Fibroblast of skin of left quadriceps (primary cell): ENCODE data around the gene LSP1.

Experiments
- DNase-seq, 2 experiments: peaks; one replicate each; pipeline ENCODE4 v3.0.0-alpha.2; 2013; ENCODE audit warnings: low read depth in 2 of 2

Gene LSP1

GRCh38 chr11:1847006-1847735, 5.7 kb upstream of the LSP1 start:
- DNase-seq = no peak

DNA sequence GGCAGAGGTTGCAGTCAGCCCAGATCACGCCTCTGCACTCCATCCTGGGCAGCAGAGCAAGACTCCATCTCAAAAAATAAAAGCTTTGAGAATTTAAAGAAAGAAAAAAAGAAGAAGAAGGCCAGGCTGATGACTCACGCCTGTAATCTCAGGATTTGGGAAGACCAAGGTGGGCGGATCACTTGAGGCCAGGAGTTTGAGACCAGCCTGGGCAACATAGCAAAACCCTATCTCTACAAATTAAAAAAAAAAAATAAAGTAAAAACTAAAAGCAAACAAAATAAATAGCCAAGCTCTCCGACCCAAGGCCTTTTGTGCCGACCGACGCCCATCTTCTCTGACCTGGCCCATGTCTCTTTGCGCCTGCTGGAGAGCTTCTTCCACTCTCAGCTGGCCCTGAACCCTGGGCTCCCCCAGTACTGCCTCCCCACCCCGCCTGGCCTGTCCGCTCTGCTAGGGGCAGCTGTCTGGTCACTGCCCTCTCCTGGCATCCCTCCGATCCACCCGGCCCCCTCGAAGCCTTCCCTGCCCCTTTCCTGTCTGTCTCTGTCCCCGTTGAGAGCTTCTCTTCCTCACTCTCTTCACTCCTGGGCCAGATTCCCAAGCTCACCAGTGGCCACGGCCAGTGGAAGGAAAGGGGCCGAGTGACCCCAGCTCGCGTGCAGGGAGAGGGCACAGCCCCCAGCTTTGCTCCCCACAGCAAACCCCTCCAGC, 4.8 kb upstream of the LSP1 start:
- no peak for DNase-seq

DNA sequence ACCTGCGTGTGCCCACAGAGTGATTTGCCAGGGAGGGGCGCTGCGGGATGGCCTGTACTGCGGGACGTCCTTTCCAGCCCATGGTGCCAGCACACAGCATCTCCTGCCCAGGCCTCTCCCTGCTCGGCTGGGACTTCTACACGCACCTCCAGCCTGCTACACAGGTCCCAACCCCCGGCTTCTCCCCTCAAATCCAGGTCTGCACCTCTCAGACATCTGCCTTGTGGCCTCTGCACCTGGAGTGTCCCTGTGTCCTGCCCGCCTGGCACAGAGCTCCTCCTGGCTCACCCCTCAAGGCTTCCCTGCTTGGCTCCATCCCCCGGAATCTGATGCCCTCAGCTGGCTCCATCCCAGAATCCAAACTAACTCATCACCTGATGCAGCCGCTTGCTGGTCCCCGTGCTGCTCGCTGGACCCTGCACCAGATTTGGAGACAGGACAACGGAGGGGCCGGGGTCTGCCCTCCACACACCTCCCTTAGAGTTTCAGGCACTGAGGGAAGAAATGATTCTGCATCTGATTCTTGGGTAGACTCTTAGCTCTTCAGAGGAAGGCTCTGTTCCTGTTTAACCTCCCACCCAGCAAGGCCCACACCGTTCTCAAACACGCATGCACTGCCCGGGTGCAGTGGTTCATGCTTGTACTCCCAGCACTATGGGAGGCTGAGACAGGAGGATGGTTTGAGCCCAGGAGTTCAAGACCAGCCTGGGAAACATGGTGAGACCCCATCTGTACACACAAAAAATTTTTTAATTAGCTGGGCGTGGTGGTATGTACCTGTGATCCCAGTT, 4.0 kb upstream of the LSP1 start:
- no peak for DNase-seq

DNA sequence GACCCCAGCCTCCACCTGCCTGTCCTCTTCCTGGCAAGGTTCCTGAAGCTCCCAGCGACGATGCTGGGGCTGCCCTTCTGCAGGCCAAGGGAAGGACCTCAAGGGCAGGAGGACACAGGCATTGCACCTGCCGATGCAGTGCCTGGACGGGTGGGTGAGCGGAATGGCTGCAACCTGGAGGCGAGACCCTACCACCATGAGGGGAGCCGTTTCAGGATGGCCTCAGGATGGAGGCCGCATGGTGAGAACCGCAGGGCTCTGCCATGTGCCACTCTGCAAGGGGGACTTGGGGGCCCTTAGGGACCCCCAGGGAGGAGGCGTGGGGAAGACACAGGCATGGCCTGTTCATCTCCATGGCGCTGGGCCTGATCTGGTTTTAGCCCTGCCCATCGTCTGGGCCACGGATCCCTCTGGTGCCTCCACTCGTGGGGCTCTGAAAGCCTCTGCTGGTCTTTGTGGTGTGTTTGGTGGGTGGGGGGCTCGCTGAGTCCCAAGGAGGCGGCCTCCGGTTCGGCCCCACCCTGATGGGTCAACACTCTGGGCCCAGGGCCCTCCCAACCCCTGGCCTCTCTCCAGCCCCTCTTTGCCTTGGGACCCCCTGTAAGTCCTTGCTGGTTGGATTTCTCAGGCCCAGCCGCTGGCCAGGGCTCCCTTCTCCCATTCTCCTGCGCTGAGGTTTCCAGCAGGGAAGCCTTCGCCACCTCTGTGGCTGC, 1.3 kb upstream of the LSP1 start:
- no peak for DNase-seq

DNA sequence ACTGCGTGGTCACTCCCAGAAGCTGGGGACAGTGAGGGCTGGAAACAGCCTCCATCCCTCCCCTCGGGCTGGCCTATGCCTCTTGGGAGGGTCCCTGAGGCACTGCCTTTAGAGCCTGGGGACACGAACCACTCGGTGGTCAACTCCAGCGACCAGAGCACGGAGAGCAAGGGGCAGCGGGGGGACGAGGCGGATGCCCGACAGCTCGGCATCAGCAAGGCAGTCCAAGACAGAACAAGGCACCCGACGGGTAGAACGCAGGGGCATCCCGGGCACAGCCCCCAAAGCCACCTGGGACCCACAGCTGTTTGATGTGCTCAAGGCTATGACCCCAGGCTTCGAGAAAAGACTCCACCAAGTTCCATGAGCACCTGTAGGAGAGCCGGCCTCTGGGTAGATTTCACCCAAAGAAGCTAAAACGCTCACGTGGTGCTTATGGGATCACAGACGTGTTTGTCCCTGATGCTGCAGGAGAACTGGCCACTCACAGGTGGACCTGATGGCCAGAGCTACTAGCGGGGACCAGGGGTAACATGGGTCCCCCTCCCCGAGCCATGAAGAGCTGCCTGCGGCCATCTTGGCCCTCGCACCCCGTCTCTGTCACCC, 510 bp upstream of the LSP1 start:
- no peak for DNase-seq

- DNase-seq = no peak
Observed at GRCh38 chr11:1853376-1854131, 670 bp downstream of the LSP1 start.

GRCh38 chr11:1854132-1854948, 1.5 kb downstream of the LSP1 start:
- no peak for DNase-seq

DNA sequence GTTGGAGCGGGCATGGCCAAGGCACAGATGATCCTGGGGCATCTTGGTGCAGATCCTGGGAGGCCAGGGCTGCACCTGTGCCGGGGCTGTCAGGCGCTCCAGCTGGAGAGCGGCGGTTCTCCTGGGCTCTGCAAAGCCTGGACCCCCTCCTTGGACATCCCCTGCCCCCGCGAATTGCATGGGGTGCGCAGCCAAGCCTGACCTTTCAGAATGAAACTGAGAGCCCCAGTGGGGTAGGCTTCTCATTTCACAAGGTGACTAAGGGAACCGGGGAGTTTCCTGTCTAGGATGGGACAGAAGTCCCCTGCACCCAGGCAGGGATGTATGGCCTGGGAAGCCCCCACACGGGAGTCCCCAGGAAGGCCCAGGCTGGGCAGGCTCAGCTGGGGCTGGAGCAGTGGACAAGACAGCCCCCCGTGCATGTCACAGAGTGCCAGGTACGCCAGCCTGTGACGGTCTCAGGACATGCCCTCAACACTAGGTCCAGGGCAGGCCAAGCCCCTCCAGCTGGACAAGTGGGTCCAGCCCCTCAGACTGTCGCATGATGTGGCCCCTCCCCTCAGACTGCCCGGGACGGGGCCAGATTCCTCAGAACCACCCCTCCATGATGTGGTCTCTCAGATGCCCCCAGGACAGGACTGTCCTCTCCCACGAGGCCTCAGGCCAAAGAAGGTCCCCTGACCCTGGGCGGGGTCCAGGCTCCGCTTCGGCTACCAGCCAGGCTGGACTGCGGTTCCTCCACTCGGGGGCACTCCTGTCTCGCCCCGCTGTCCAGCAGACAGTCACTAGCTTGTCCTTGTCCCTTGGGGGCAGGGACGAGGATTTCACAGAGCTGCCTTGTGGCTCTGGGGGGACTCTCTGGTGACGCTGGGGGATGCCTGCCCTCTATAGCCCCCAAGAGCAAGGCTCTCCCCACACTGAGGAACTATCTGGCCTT, 2.3 kb downstream of the LSP1 start:
- no peak for DNase-seq

DNA sequence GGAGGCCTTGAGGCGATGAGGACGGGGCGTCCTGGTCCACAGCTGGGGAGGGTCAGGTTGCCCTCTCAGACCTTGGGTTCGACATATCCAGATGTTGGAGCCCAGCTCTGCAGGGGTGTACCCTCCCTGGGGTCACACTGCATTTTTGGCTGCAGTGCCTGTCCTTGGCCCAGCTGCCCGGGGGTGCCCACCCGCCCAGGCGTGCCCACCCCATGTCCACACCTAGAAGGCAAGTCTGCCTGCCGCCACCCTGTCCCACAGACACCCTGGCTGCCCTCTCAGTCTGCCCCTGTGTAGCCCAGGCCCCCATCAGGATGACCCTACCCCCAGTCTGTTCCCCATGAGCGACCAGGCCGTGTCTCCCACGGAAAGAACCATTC, 3.0 kb downstream of the LSP1 start:
- no peak for DNase-seq

- no peak for DNase-seq
Observed at GRCh38 chr11:1856306-1857005, 3.6 kb downstream of the LSP1 start.

- no peak for DNase-seq
Observed at GRCh38 chr11:1857064-1857463, 4.2 kb downstream of the LSP1 start.

DNA sequence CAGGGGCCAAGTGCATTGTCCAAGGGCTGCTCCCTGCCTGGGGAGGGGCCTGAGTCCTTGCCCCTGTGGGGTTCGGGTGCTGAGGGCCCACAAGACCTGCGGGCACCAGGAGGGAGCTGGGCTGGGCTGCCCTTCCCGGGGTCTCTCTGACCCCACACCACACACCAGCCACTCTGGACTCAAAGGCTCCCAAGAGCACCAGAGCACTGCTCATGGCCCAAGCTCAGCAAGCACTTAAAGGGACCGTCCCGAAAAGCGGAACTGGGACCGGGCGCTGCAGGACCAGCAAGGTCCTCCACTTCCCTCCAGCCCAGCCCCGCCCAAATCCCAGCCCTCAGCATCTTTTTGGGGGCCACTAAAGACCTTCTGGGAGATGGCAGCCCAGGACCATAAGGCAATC, 5.3 kb downstream of the LSP1 start:
- DNase-seq = no peak

DNA sequence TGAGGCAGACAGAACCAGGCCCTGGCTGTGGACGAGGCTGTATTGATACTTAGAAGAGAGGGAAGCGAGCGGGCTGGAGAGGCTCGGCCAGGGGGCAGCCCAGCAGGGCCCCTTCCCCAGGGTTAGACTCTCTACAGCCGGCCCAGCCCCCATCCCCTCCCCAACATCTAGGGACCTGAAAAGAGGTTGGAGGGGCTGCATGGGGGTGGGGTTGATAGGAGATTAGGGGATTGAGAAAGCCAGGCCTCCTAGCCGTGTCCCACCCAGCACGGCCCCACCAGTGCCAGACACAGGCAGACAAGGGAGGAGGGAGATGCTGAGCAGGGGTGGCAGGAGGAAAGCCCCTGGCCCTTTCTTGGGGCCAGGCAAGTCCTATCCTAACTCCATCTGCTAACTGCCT, 5.7 kb downstream of the LSP1 start:
- DNase-seq = no peak

GRCh38 chr11:1859004-1859403, 6.1 kb downstream of the LSP1 start:
- DNase-seq = no peak

DNA sequence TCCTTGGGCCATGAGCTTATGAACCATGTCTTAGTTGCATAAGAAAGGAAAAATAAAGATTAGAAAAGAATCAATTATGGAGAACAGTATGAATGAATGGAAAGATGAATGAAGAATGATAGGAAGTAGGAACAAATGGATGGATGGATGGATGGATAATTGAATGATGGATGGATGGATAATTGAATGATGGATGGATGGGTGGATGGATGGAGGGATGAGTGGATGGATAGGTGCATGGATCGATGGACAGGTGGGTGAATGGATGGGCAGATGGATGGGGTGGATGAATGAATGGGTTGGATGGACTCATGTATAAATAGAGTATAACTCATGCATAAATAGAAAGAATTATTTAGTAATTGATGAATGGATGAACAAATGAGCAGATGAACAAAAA, 7.2 kb downstream of the LSP1 start:
- no peak for DNase-seq

DNA sequence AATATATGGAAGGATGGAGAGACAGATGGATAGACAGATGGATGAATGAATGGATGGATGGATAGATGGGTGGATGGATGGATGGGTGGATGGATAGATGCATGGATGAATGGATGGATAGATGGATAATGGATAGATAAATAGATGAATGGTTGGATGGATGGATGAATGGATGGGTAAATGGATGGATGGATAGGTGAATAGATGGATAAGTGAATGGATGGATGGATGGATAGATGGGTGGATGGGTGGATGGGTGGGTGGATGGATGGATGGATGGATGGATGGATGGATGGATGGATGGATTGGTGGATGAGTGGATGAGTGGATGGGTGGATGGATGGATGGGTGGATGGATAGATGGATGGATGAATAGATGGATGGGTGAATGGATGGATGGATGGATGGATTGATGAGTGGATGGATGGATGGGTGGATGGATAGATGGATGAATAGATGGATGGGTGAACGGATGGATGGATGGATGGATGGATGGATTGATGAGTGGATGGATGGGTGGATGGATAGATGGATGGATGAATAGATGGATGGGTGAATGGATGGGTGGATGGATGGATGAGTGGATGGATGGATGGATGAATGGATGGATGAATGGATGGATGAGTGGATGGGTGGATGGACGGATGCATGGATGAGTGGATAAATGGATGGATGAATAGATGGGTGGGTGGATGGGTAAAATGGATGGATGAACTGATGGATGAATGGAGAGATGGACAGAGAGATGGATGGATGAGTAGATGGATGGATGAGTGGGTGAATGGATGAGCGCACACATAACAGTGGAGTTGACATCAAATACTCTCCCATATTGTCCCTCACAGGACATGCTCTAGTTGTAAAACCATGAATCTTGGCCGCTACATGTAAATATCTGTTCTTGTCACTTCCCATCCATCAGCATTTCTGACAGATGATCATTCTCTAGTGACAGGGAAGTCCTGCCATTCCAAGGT, 8.8 kb downstream of the LSP1 start:
- DNase-seq = no peak
